NCI-H2227 (cell line): ENCODE data around the gene ADAMTS14.
"Not testable (repeated sequence)": the region's sequence is repeated elsewhere in the genome, so short reads cannot be mapped to it uniquely, and the experiment has no call there.

Experiments used
- DNase-seq: peaks from one replicate; lab custom pipeline; 2025; ENCODE audit not compliant: unreplicated experiment; lab: John Stamatoyannopoulos, UW

The ADAMTS14 gene

GRCh38 chr10:70672165-70673042, at the start of gene ADAMTS14:
ADAMTS14 (plus strand) TSS chr10:70672506; CDS start chr10:70672803, 297 bp downstream.
- DNase-seq, result peak; percentile 35

- DNase-seq, result no peak
Measured at GRCh38 chr10:70622541-70622940, 49.8 kb upstream of the ADAMTS14 start.

- no peak for DNase-seq
Measured at GRCh38 chr10:70622981-70623844, 49.1 kb upstream of the ADAMTS14 start.

DNA sequence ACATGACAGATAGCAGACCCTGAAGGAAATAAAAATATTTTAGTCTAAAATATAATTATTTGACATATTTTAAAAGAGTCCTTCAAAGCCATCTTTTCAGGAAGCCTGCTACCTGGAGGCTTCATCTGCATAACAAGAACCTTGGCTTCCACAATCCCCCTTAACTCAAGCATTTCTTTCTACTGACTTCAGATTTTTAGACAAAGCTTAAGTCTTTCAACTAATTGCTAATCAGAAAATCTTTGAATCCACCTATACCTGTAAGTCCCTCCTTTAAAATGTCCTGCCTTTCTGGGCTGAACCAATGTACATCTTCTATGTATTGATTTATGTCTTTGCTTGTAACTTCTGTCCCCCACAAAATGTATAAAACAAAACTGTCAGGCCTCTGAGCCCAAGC, 46.2 kb upstream of the ADAMTS14 start:
- DNase-seq, result no peak

DNA sequence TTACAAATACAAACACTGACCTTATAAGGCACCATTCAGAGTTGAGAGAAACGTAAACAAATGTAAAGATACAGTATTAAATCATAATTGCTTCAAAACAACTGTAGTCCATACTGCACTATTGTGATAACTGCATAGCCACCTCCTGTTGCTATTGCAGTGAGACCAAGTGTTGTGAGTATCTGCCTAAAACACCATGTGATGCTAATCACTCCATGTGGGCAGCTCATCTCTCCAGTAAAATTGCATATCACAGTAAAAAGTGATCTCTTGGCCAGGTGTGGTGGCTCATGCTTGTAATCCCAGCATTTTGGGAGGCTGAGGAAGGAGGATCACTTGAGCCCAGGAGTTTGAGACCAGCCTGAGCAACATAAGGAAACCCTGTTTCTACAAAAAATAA, 43.0 kb upstream of the ADAMTS14 start:
- no peak for DNase-seq

DNA sequence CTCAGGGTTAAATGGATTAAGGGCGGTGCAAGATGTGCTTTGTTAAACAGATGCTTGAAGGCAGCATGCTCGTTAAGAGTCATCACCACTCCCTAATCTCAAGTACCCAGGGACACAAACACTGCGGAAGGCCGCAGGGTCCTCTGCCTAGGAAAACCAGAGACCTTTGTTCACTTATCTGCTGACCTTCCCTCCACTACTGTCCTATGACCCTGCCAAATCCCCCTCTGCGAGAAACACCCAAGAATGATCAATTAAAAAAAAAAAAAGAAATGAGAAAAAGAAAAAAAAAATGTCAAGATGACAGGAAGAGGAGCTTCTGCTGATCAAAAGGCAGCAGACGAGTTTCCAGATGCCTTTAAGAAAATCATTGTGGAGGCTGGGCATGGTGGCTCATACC, 40.6 kb upstream of the ADAMTS14 start:
- not testable (repeated sequence) for DNase-seq

DNA sequence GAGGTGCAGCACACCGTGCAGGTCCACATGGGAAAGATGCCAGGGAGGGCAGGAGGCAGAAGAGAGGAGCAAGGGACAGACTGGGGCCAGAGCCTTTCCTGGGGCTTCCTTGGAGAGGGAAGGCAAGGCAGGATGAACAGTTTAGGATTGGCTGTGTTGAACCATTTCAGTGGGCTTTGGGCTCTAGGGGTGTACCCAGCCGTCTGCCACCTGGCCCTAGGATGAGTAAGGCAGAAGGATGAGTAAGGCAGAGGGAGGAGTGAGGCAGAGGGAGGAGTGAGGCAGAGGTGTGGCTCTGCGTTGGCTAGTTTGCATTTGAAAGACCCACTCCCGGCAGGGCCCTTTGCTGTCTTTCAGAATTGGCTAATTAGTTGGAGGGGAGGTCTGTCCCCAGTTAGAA, 38.3 kb upstream of the ADAMTS14 start:
- no peak for DNase-seq

DNA sequence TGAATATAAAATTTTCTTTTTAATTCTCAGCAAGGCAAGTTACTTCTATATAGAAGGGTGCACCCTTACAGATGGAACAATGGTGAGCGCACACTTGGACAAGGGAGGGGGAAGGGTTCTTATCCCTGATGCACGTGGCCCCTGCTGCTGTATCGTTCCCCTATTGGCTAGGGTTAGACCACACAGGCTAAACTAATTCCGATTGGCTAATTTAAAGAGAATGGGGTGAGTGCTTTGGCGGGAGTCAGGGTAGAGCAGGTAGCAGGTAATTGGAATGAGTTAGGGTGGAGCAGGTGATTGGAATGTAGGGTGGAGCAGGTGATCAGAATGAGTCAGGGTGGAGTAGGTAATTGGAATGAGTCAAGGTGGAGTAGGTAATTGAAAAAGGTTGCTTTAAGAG, 37.8 kb upstream of the ADAMTS14 start:
- DNase-seq, result not testable (repeated sequence)

- not testable (repeated sequence) for DNase-seq
Measured at GRCh38 chr10:70639640-70640383, 32.5 kb upstream of the ADAMTS14 start.

DNA sequence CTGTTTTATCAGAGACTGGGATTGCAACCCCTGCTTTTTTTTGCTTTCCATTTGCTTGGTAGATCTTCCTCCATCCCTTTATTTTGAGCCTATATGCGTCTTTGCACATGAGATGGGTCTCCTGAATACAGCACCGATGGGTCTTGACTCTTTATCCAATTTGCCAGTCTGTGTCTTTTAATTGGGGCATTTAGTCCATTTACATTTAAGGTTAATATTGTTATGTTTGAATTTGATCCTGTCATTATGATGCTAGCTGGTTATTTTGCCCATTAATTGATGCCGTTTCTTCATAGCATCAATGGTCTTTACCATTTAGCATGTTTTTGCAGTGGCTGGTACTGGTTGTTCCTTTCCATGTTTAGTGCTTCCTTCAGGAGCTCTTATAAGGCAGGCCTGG, 29.0 kb upstream of the ADAMTS14 start:
- DNase-seq, result not testable (repeated sequence)

DNA sequence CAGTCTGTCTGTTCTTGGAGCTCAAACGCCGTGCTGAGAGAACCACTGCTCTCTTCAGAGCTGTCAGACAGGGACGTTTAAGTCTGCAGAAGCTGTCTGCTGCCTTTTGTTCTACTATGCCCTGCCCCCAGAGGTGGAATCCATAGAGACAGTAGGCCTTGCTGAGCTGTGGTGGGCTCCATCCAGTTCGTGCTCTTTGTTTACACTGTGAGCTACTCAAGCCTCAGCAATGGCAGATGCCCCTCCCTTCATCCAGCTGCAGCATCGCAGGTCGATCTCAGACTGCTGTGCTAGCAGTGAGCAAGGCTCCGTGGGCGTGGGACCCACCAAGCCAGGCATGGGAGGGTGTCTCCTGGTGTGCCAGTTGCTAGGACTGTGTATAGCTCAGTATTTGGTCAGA, 27.3 kb upstream of the ADAMTS14 start:
- DNase-seq, result not testable (repeated sequence)

GRCh38 chr10:70647086-70647485, 25.2 kb upstream of the ADAMTS14 start:
- DNase-seq, result no peak

- no peak for DNase-seq
Measured at GRCh38 chr10:70648427-70648826, 23.9 kb upstream of the ADAMTS14 start.

DNA sequence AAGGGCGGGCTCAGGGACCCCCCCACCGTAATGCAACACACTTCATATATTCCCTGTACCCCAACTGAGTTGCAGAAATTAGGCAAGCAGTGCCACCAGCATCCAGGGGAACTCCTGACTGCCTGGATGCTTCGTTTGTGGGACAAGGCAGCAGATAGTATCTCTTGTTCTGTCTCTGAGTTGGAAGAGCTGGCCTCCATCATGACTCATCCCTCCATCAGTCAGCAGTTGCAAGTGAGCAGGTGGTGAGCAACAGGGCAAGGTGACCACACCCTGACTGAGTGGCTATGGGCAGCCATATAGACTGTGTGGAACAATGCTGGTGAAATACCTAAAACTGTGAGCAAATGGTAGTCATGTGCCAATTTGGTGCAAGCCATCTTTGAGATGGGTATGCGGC, 22.8 kb upstream of the ADAMTS14 start:
- no peak for DNase-seq

- DNase-seq, result no peak
Measured at GRCh38 chr10:70650104-70650503, 22.2 kb upstream of the ADAMTS14 start.

DNA sequence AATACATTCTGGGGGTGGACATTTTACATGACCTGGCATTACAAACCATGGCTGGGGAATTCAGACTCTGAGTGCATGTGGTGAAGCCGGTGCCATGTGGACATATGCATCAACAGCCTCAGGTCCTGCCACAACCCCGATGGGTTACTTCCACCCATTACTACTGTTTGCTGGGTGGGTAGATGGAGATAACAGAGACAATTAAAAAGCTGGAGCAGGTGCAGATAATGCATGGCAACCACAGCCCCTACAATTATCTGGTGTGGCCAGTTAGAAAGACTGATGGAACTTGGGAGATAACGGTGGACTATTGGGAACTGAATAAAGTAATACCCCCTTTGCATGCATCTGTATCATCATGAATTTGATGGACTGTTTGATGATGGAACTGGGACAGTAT, 21.6 kb upstream of the ADAMTS14 start:
- no peak for DNase-seq

GRCh38 chr10:70651661-70652060, 20.6 kb upstream of the ADAMTS14 start:
- no peak for DNase-seq

GRCh38 chr10:70652761-70653657, 19.3 kb upstream of the ADAMTS14 start:
- DNase-seq, result no peak

DNA sequence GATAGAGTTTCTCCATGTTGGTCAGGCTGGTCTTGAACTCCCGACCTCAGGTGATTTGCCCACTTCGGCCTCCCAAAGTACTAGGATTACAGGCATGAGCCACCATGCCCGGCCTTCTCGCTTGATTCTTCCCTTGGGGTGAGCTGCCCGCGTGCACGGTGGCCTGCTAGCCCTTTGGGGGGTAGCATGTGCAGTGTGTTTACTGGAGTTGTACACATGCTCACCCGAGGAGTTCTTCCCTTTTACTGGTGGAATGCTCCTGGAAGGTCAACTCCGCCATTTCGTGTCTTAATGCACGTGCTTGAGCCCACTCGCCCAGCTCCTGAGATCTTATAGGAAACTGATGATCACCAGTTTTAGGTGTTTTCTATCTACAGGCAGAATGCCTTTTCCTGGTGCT, 17.0 kb upstream of the ADAMTS14 start:
- DNase-seq, result no peak

GRCh38 chr10:70656489-70656888, 15.8 kb upstream of the ADAMTS14 start:
- no peak for DNase-seq
